HG03095 (cell line): ENCODE results near the gene AADACL4.
"Not testable (repeated sequence)": the region's sequence is repeated elsewhere in the genome, so short reads cannot be mapped to it uniquely, and the experiment has no call there.

Experiments used
- ATAC-seq: cut with Tn5 transposase; IDR thresholded peaks from one replicate; pipeline ENCODE4 v1.9.1; 2021; ENCODE audit warnings: moderate library complexity; ENCODE audit not compliant: unreplicated experiment

Gene AADACL4

GRCh38 chr1:12709091-12709491, 65.2 kb downstream of the AADACL4 start:
- no peak for ATAC-seq

- no peak for ATAC-seq
Observed at GRCh38 chr1:12709696-12710095, 65.8 kb downstream of the AADACL4 start.

- no peak for ATAC-seq
Observed at GRCh38 chr1:12711536-12711935, 67.7 kb downstream of the AADACL4 start.

GRCh38 chr1:12712076-12712475, 68.2 kb downstream of the AADACL4 start:
- ATAC-seq, result no peak

- no peak for ATAC-seq
Observed at GRCh38 chr1:12712929-12713328, 69.0 kb downstream of the AADACL4 start.

GRCh38 chr1:12713651-12714050, 69.8 kb downstream of the AADACL4 start:
- ATAC-seq, result not testable (repeated sequence)

GRCh38 chr1:12714710-12715475, 71.0 kb downstream of the AADACL4 start:
- ATAC-seq, result no peak

GRCh38 chr1:12715896-12716437, 72.1 kb downstream of the AADACL4 start, which contains the start of gene AADACL3:
Gene AADACL3 (plus strand): TSS chr1:12716110. CDS start chr1:12716177, 67 bp downstream.
- ATAC-seq, result no peak
